Measurements from ENCODE around the gene ARHGAP24. TPM values are rescaled to one million over a fixed set of nuclear protein-coding genes. Genes with fewer than 3 reads are reported as not detected.
A peak's percentile ranks its signal among the peaks of the same experiment; 100 is the strongest.

The ARHGAP24 gene
- total RNA-seq, 2 experiments from 2014 or later, result 0.30 to 0.53 TPM

DNA sequence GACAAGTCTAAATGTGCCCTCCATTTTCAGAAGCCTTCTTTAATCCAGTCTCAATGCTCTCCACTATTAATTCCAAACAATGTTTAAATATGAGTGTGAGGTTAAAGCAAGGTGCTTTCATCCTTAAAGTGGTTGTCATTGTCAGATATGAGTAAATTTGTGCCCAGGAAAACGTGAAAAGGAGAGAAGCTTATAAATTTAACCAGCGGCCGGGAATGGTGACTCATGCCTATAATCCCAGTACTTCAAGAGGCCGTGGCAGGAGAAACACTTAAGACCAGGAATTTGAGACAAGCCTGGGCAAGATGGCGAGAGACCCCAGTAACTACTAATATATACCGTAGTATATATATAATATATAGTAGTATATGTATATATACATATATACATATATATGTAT is 270.0 kb downstream of the ARHGAP24 start:
- Mint-ChIP-seq H3K9me3 (no peaks in the 10 kb centered on the region), H3K27ac (no peak overlapping the region), H3K36me3 (ENCODE audit: low read depth) (no peaks in the 10 kb centered on the region), H3K4me3 (no peak overlapping the region), H3K27me3 (no peaks in the 10 kb centered on the region), H3K4me1 (ENCODE audit: low read depth) (no peaks in the 10 kb centered on the region)
- Histone ChIP-seq H3K4me3 (ENCODE audit: low read length) (no peak overlapping the region), H3K4me1 (ENCODE audit: insufficient read depth, low read length) (no peaks in the 10 kb centered on the region), H3K9me3 (ENCODE audit: control insufficient read depth in 1 of 2, insufficient read depth in 1 of 2, low read length in 2 of 2) (no peaks in the 10 kb centered on the region), H3K27ac (ENCODE audit: low read depth in 1 of 2, low read length in 2 of 2) (no peak overlapping the region), H3K36me3 (ENCODE audit: insufficient read depth, low read length) (no peaks in the 10 kb centered on the region), H3K27me3 (ENCODE audit: control insufficient read depth in 1 of 2, insufficient read depth in 2 of 2, low read length in 2 of 2) (no peaks in the 10 kb centered on the region)
- ATAC-seq (ENCODE audit: poor library complexity) (no peak), DNase-seq (no peak)
- TF ChIP-seq, protein P1, sequence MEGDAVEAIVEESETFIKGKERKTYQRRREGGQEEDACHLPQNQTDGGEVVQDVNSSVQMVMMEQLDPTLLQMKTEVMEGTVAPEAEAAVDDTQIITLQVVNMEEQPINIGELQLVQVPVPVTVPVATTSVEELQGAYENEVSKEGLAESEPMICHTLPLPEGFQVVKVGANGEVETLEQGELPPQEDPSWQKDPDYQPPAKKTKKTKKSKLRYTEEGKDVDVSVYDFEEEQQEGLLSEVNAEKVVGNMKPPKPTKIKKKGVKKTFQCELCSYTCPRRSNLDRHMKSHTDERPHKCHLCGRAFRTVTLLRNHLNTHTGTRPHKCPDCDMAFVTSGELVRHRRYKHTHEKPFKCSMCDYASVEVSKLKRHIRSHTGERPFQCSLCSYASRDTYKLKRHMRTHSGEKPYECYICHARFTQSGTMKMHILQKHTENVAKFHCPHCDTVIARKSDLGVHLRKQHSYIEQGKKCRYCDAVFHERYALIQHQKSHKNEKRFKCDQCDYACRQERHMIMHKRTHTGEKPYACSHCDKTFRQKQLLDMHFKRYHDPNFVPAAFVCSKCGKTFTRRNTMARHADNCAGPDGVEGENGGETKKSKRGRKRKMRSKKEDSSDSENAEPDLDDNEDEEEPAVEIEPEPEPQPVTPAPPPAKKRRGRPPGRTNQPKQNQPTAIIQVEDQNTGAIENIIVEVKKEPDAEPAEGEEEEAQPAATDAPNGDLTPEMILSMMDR (IDR thresholded peaks at IDR 0.05), result no peak
- intact Hi-C loops (cut with DNase I, micrococcal nuclease), result no loop called here
- POLR2A ChIA-PET, result no interaction called here
- CTCF ChIA-PET, result no interaction called here

DNA sequence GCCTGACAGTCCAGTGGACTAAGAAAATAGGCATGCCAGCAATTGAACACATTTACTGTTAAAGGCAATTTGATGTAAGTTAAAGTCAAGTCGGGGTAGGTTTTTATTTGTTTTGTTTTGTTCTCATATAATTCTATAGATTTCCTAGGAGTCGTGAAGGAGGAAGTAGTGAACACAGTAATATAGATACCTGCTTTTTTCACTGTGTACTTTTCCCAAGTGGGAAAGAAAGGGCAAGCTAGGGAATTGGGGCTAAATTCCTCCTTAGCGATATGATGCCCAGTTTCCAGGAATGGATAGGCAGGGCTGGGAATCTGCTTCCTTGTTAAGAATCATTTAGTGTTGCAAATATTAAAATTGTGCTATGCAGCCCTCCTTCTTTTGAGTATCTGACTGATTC is 271.0 kb downstream of the ARHGAP24 start:
- Histone ChIP-seq H3K9me3 (ENCODE audit: control insufficient read depth in 1 of 2, insufficient read depth in 1 of 2, low read length in 2 of 2) (no peaks in the 10 kb centered on the region), H3K4me1 (ENCODE audit: insufficient read depth, low read length) (no peaks in the 10 kb centered on the region), H3K4me3 (ENCODE audit: low read length) (no peak overlapping the region), H3K27ac (ENCODE audit: low read depth in 1 of 2, low read length in 2 of 2) (no peak overlapping the region), H3K36me3 (ENCODE audit: insufficient read depth, low read length) (no peaks in the 10 kb centered on the region), H3K27me3 (ENCODE audit: control insufficient read depth in 1 of 2, insufficient read depth in 2 of 2, low read length in 2 of 2) (no peaks in the 10 kb centered on the region)
- no peaks in the 10 kb centered on the region for H3K4me1 Mint-ChIP-seq (ENCODE audit: low read depth)
- no peak overlapping the region for H3K27ac Mint-ChIP-seq
- H3K36me3 Mint-ChIP-seq (ENCODE audit: low read depth), result no peaks in the 10 kb centered on the region
- H3K9me3 Mint-ChIP-seq, result no peaks in the 10 kb centered on the region
- H3K27me3 Mint-ChIP-seq, result no peaks in the 10 kb centered on the region
- ChIA-PET POLR2A (no interaction called here), CTCF (no interaction called here)
- DNase-seq, result no peak
- no peak overlapping the region for H3K4me3 Mint-ChIP-seq
- TF ChIP-seq, protein P1 (IDR thresholded peaks at IDR 0.05), result no peak
- intact Hi-C loops (cut with DNase I, micrococcal nuclease), result no loop called here
- ATAC-seq (ENCODE audit: poor library complexity), result no peak

DNA sequence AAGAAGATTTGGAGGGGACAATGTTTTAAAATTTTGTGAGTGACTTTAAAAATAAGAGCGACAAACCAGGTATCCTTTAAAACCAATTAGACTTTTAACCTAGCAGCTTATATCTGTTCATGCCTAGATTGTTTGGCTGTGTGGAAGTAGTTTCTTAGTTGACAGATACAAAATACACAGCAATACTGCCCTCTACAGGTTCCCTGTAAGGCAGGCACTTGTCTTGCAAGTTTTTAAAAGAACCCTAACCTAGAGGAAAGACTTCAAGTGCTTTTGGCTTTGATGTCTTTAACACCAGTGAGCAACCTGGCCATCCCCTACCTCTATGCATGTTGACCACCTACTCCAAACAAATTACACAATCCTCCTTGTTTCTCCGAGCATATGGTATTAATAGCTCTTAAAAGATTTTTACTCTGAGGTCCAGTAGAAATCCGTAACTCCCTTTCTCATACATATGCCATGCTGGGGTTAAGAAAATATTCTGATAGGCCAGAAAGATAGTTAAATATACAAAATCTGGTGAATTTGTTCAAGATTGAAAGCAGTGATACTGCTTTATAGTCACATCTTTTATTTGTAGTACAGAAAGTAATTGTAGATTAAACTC is 273.0 kb downstream of the ARHGAP24 start:
- Mint-ChIP-seq H3K27ac (no peak overlapping the region), H3K36me3 (ENCODE audit: low read depth) (no peaks in the 10 kb centered on the region), H3K4me3 (no peak overlapping the region), H3K9me3 (no peaks in the 10 kb centered on the region), H3K4me1 (ENCODE audit: low read depth) (no peaks in the 10 kb centered on the region), H3K27me3 (no peaks in the 10 kb centered on the region)
- intact Hi-C loops (cut with DNase I, micrococcal nuclease), result no loop called here
- Histone ChIP-seq H3K9me3 (ENCODE audit: control insufficient read depth in 1 of 2, insufficient read depth in 1 of 2, low read length in 2 of 2) (no peaks in the 10 kb centered on the region), H3K4me1 (ENCODE audit: insufficient read depth, low read length) (no peaks in the 10 kb centered on the region), H3K4me3 (ENCODE audit: low read length) (no peak overlapping the region), H3K36me3 (ENCODE audit: insufficient read depth, low read length) (no peaks in the 10 kb centered on the region), H3K27ac (ENCODE audit: low read depth in 1 of 2, low read length in 2 of 2) (no peak overlapping the region), H3K27me3 (ENCODE audit: control insufficient read depth in 1 of 2, insufficient read depth in 2 of 2, low read length in 2 of 2) (no peaks in the 10 kb centered on the region)
- POLR2A ChIA-PET, result no interaction called here
- ATAC-seq (ENCODE audit: poor library complexity) (no peak), DNase-seq (peak in 3 of 14 experiments; percentile 12 to 37 (median 31))
- CTCF ChIA-PET, result no interaction called here
- TF ChIP-seq, protein P1 (IDR thresholded peaks at IDR 0.05), result peak; percentile 24

Data from CD4-positive, alpha-beta T cell (primary cell).